HG02884 (cell line): ENCODE data around the gene C1QTNF3.
"Not testable (repeated sequence)": the region's sequence is repeated elsewhere in the genome, so short reads cannot be mapped to it uniquely, and the experiment has no call there.

Experiments used
- ATAC-seq: cut with Tn5 transposase; IDR thresholded peaks from one replicate; pipeline ENCODE4 v1.9.1; 2021; ENCODE audit warnings: mild to moderate bottlenecking, moderate library complexity; ENCODE audit not compliant: unreplicated experiment

Gene C1QTNF3

GRCh38 chr5:34043099-34043876 lies at the start of gene C1QTNF3:
Gene C1QTNF3 (minus strand): TSS chr5:34043213. CDS start chr5:34043125, 88 bp downstream.
- no peak for ATAC-seq

GRCh38 chr5:34091039-34091438 lies 48.0 kb upstream of the C1QTNF3 start:
- not testable (repeated sequence) for ATAC-seq

DNA sequence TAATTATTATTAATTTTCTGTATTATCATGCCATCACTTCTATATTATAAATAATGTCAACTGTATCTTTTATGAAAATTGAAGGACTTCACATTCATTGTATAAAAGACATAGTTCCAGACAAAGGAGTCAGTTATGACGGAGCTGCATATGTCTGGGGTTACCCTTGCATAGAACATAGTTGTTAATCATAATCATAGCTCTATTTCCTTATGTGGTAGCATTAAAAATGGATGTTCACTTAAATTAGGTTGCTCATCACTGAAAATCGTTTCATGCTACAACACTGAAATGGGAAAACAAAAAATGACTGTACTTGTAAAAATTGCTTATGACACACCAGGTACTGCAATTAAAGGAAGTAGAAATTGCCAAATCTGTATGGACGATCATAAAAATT lies 46.8 kb upstream of the C1QTNF3 start:
- not testable (repeated sequence) for ATAC-seq

DNA sequence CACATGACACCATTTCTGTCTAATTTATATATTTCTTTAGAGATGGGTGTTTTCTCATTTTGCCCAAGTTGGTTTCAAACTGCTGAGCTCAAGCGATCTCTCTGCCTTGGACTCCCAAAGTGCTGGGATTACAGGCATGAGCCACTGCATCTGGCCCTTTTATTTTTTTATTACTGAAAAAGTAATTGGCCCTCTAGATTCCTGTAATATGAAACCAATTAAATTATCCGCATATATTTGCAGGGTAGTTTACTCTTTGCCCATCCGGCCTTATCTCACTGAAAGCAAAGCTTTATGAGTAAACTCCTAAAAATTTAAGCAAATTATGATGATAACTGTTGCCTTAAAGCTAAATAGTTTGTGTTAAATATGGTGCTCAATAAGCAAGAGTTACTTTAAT lies 44.7 kb upstream of the C1QTNF3 start:
- ATAC-seq = not testable (repeated sequence)

- ATAC-seq = not testable (repeated sequence)
Observed at GRCh38 chr5:34083898-34084297, 40.9 kb upstream of the C1QTNF3 start.

GRCh38 chr5:34079505-34079904 lies 36.5 kb upstream of the C1QTNF3 start:
- not testable (repeated sequence) for ATAC-seq

DNA sequence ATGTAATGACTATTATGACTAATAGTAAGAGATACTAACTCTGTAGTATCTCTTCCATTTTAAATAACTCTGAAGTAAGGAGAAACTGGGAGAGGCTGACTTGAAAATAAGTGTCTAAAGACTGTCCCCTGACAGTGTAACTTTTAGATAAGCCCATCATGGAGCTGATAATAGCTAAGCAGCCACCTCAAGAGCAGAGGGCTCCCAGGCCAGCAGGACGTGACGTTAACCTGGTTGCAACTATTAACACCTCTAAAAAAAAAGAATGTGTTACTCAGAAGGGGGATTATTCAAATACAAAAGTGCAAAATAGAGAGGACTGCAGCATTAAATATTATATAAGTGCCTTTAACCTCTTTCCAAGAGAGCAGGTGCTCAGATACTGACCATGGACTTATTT lies 34.6 kb upstream of the C1QTNF3 start:
- ATAC-seq = not testable (repeated sequence)

DNA sequence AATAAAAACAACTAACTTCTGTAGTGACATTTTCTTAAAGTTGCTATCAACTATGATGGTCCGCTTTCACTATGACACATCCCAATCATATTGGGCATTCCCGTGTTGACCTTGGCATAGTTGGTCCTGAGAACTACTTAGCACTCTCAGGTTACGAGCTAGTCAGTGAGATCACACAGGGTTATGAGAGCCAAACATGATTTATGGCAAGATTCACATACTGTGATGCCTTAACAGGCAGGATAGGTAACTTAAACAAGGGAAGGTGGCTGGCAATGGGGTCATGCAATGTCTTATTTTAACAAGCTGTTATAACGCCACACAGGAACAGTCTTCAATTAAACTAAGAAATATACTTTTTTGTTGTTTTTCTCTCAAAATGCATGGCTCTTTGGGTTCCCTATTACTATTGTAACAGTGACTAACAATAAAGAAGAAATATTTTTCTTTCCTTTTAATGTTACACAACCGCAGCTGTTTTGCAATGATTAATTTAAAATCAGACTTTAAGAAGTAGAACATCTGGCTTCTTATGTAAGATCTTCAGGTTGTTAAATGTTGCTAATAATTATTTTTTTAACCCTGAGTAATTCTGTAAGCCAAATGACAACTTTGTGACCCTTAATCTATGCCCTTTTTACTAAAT lies 33.8 kb upstream of the C1QTNF3 start:
- not testable (repeated sequence) for ATAC-seq

- ATAC-seq = not testable (repeated sequence)
Observed at GRCh38 chr5:34074472-34074871, 31.5 kb upstream of the C1QTNF3 start.

- ATAC-seq = not testable (repeated sequence)
Observed at GRCh38 chr5:34074071-34074470, 31.1 kb upstream of the C1QTNF3 start.

DNA sequence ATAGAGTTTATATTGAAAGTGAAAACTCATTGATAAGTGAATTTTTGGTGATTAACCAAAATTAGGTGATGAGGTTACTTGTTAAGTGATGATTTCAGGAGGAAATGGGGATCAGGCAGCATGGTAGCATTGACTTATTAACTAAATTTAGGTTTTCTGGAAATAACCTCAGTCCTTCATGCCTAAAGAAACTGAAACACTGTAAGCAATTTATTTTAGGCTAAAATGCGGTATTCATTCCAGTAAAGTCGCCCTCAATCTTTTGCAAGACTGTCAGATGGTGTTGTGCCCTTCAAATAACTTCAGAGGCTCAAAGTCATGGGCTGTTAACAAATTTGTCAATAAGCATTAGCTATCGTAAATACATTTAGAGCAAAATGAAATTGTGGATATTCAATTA lies 27.6 kb upstream of the C1QTNF3 start:
- ATAC-seq = not testable (repeated sequence)

DNA sequence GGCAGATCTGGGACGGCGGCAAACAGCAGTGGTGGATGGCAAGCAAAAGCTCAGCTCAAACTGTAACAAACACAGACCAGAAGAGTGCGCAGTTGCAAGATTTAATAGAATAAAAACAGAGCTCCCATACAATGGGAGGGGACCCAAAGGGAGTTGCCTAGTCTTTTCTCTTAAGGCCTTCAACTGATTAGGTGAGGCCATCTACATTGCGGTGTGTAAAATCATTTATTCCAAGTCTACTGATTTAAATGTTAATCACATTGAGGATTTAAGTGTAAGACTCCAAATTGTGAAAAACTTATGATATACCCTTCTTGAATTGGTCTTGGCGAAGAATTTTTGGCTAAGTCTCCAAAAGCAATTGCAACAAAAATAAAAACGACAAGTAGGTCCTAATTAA lies 21.6 kb upstream of the C1QTNF3 start:
- no peak for ATAC-seq

DNA sequence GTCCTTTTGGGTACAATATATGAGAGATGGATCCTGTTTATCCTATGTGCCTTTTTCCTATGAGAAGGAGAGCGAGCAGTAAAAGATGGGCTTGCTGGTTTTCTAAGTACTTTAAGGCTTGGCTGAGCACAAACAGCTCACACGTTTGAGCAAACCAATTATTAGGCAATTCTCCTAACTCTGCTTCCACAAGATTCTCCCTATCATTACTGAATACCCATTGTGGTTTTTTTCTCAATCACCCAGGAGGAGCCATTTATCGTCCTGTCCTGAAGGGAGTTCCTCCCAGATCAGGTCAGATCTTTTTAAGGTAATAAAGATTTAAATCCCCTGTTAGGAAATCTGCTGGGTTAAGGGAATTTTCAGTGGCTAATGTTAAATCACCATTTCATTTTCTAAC lies 19.4 kb upstream of the C1QTNF3 start:
- ATAC-seq = no peak

GRCh38 chr5:34061993-34062392 lies 19.0 kb upstream of the C1QTNF3 start:
- no peak for ATAC-seq

- no peak for ATAC-seq
Observed at GRCh38 chr5:34059977-34060376, 17.0 kb upstream of the C1QTNF3 start.

GRCh38 chr5:34058532-34058931 lies 15.5 kb upstream of the C1QTNF3 start:
- no peak for ATAC-seq

GRCh38 chr5:34057569-34057968 lies 14.6 kb upstream of the C1QTNF3 start:
- no peak for ATAC-seq

GRCh38 chr5:34057118-34057517 lies 14.1 kb upstream of the C1QTNF3 start:
- no peak for ATAC-seq

DNA sequence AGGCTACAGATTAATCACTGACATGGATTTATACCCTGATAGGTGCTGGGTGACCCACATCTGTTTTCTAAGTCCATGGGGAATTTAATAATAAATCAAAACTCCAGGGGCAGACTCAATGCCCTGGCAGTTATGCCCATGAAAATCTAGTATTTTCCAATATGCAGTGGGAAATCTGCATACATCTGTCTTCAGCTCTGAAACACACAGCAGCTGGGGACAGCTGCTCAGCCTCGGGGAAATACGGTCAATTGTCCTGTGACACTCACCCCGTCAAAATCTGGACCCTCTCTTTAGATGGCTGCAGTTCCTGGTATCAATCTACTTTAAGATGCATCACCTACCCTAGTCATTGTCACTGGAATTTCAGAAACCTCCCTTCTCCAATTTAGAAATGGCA lies 12.7 kb upstream of the C1QTNF3 start:
- no peak for ATAC-seq

- ATAC-seq = no peak
Observed at GRCh38 chr5:34054400-34054729, 11.4 kb upstream of the C1QTNF3 start.

DNA sequence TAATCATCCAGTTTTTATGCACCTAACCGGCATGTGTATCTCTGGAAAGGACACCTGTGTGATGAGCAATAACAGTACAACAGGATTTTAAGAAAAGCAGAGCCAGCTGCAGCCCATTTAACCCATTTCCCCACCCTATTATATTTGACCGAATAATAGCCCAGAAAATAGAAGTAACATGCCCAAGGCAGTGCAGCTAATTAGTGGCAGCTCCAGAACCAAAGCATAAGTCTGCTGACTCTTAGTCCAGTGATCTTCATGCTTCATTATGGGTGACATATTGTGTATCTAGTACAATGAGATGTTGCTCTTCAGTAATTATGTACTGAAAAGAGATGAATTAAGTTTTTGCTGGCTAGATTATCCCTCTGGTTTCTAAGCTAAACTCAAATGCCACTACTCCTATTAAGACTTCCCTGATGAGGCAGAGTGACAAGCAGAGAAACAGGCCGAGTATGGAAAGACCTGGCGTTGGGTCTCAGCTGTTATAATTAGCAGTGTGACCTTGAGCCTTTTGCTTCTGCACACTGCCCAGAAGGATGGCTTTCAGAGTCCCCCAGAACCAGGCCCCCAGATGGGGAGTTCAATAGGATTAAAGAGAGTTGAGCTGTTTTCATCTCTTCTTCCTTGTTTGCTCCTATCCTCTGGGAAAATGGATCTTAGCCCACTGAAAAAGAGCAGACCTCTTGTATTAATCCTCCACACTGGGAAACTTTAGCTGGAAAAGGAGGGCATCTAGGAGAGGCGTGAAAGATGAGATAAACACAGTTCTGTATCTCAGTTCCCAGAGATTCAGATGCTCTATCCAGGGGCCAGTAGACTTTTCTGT lies 10.8 kb upstream of the C1QTNF3 start:
- no peak for ATAC-seq

DNA sequence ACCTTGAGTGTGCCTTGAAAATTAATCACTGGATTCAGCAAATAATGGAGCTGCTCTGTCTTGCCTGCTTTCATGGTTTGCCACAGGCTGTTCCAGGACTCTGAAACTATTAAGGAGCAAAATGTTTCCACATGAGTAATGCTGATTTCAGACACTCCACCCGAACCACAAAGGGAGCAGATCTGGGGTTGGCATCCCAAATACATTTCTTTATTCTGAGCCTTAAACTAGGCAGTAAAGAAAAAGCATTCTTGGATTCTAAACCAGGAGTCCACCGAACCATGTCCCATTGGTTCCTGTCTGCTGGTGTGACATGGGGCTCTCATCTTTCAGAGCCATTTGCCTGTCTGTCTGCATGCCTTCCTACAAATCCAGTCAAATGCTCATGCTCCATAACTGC lies 10.1 kb upstream of the C1QTNF3 start:
- ATAC-seq = no peak
